ENCODE results near the gene SKIC8.

SKIC8 gene

DNA sequence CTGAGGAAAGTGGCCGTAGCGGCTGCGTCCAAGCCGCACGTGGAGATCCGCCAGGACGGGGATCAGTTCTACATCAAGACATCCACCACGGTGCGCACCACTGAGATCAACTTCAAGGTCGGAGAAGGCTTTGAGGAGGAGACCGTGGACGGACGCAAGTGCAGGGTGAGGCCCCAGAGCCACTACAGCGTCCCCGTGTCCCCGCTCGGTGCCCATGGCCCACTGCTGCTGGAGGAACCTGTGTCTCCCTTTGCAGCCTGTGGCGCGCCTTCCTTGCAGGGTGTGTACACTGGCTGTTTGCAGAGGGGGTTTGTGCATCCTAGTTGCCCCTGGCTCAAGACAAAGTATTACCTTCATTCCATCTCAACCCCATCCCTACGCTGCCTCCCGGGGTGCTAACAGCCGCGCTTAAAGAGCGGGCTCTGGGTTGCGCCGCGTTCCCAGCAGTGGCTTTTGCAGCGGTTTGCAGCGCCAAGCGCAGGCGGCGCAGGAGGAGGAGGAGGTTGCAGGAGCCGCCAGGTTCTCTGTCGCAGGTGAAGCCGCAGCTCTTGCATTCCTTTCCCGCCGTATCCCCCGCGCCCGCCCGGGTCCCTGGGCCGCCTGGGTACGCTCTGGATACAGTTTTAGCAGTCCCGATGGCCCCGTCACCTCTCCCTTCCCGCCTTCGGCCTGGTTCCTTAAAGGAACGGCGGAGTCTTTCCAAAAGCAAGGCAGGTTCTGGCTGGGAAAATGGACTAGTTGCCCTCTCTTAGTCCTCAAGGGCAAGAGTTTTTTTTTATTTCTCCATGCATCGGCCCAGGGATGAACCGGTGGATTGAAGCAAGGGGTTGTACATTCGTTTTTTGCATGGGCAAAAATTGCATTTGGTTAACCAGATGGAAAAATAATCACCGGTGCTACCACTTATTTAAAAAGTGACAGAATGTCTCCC, 41.9 kb upstream of the SKIC8 start:
- TF ChIP-seq, protein P1, sequence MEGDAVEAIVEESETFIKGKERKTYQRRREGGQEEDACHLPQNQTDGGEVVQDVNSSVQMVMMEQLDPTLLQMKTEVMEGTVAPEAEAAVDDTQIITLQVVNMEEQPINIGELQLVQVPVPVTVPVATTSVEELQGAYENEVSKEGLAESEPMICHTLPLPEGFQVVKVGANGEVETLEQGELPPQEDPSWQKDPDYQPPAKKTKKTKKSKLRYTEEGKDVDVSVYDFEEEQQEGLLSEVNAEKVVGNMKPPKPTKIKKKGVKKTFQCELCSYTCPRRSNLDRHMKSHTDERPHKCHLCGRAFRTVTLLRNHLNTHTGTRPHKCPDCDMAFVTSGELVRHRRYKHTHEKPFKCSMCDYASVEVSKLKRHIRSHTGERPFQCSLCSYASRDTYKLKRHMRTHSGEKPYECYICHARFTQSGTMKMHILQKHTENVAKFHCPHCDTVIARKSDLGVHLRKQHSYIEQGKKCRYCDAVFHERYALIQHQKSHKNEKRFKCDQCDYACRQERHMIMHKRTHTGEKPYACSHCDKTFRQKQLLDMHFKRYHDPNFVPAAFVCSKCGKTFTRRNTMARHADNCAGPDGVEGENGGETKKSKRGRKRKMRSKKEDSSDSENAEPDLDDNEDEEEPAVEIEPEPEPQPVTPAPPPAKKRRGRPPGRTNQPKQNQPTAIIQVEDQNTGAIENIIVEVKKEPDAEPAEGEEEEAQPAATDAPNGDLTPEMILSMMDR (IDR thresholded peaks at IDR 0.05; ENCODE audit: control extremely low read depth, extremely low read depth, low read depth, missing control alignments) = no peak
- ChIA-PET POLR2A (no interaction called here), CTCF (no interaction called here)
- no peak for DNase-seq (ENCODE audit: extremely low spot score)

DNA sequence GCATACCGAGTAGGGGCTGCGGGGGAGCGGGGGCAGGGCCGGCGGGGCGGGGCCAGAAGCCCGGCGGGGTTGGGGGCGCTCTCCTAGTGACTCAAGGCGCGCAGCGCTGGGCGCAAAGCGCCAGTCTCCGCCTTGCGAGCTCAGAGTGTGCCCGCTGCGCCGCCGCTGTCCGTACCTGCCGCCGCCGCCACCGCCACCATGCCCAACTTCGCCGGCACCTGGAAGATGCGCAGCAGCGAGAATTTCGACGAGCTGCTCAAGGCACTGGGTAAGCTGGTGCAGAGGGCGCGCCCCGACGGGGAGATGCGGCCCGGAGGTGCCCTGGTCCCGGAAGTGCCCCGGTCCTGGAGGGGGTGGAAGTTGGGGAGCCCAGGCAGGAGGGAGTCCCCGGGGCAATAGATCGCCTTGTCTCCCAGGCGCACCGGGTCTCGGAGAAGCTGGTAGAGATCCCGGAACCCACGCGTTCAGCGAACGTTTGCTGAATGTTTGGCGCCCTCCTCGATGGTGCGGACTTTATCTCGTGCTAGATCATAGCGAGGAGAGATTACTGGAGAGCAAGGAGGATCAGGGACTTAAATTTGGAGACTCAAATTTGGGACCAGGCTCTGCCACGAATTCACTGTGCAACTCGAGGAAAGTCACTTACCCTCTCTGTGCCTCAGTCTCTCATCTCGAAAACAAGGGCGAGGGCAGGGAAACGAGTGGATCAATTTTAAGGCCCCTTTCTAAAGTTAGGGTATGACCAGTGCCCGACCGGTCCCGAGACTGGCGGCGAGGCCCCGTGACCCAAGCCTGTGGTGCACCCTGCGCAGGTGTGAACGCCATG, 41.0 kb upstream of the SKIC8 start, which contains the start of gene CRABP1:
Gene CRABP1, plus strand, starts transcription at position 123 of the 826 bp plus-strand sequence. Its CDS starts 76 bp downstream, at position 199.
- TF ChIP-seq, protein P1 (IDR thresholded peaks at IDR 0.05; ENCODE audit: control extremely low read depth, extremely low read depth, low read depth, missing control alignments) = no peak
- ChIA-PET CTCF (no interaction called here), POLR2A (no interaction called here)
- DNase-seq (ENCODE audit: extremely low spot score) = no peak

DNA sequence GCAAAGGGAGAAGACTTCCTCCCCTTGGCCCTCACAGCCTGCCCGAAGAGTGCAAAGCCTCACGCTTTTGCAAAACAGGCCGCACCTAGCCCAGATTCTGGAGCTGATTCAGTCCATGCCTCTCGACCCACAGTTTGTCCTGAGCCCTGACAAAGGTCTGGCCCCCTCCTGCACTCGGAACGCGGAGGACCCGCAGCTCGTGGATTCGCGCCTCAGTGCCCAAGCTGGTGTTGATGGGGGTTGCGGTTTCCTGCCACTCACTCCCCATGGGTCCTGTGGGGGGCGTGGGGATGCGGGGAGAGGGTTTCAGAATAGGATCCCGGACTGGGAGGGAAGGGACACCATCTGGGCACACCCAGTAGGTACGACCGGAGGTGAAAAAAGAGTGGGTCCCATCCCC, 40.1 kb upstream of the SKIC8 start:
- no peak for DNase-seq (ENCODE audit: extremely low spot score)
- ChIA-PET POLR2A (no interaction called here), CTCF (no interaction called here)
- TF ChIP-seq, protein P1 (IDR thresholded peaks at IDR 0.05; ENCODE audit: control extremely low read depth, extremely low read depth, low read depth, missing control alignments) = no peak

DNA sequence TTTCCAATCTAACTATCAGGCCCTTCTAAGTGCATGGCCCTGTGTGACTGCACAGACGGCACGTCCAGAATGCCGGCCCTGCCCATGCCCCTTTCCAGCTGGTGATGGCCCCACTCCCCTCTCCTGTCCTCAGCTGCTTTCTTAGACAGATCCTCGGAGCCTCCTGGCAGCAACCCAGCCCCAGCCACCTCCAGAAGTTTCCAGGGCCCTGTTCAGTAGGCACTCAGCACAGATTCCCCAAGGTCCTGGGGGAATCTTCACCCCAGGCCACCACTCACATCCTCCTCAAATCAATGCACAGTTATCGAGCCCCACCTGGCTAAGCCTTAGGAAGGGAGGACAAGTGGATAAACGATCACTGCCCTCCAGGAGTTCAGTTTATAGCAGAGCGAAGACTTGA, 39.4 kb upstream of the SKIC8 start:
- TF ChIP-seq, protein P1 (IDR thresholded peaks at IDR 0.05; ENCODE audit: control extremely low read depth, extremely low read depth, low read depth, missing control alignments) = no peak
- no peak for DNase-seq (ENCODE audit: extremely low spot score)
- ChIA-PET CTCF (interaction anchor here (1.5 kb wide), 1 partner anchor 9 kb away, joined by 3 read pairs; no protein-coding TSS in a partner anchor), POLR2A (no interaction called here)

DNA sequence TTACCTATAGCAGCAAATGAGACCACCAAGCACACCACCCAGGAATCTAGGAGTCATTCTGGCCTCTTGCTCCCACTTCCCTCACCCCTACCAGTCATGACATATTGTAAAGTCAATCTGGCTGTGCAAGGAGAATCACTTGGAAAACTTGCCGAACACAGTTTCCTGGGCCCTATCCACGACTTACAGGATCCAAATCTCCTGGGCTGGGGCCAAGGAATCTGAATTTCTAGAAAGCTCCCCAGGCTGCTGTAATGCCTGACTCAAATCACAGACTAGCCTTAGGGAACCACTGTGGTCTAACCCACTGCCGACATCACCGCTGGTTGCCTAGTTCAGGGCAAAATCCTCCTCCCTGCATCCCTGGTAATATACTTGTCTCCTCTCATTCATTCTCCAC, 36.6 kb upstream of the SKIC8 start:
- CTCF ChIA-PET = no interaction called here
- POLR2A ChIA-PET = interaction anchor here (0.6 kb wide), 1 partner anchor 65 kb away, joined by 3 read pairs; no protein-coding TSS in a partner anchor
- no peak for DNase-seq (ENCODE audit: extremely low spot score)

DNA sequence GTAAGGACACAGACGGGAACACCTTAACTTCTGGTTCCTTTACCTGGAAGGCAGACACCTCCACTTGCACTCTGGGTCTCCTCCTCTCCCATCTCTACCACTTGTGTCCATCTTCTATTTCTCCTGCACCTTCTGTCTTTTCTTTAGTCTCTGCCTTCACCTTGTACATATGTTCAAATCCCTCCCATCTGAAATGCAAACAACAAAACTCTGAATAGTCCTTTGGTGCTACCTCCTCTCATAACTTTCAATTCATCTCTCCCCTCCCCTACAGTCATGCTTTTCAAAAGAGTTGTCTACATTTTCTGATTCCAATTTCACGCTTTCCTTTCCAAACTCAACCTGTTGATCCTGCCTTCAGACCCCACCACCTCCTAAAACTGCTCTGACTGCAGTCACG, 35.4 kb upstream of the SKIC8 start:
- no peak for DNase-seq (ENCODE audit: extremely low spot score)
- POLR2A ChIA-PET = no interaction called here
- CTCF ChIA-PET = no interaction called here
- TF ChIP-seq, protein P1 (IDR thresholded peaks at IDR 0.05; ENCODE audit: control extremely low read depth, extremely low read depth, low read depth, missing control alignments) = no peak

More for the DNA sequence above, 36.6 kb upstream of the SKIC8 start:
- TF ChIP-seq, protein P1 (IDR thresholded peaks at IDR 0.05; ENCODE audit: control extremely low read depth, extremely low read depth, low read depth, missing control alignments) = no peak
